Spleen (tissue), 7 donors: ENCODE results near the gene HIPK2.

Experiments used
- CTCF ChIP-seq, 11 experiments: fragments of 200-600 bp in 7 of 11; fragments of 450-650 bp in 4 of 11; sonication (generic) in 4 of 11; IDR thresholded peaks in 8 of 11; conservative IDR thresholded peaks in 3 of 11; 1 replicate in 7 of 11; 2 replicates in 4 of 11; pipeline versions ENCODE4 v1.4.0 to v1.8.0; 2016 to 2021; ENCODE audit warnings: antibody characterized with exemption in 11 of 11, inconsistent platforms in 4 of 11, mild to moderate bottlenecking in 1 of 11
- POLR2AphosphoS5 ChIP-seq, 3 donors: sonication (generic); formaldehyde crosslinking; IDR thresholded peaks; one replicate each; pipeline ENCODE4 v1.5.1; 2017; ENCODE audit warnings: antibody characterized with exemption in 3 of 3
- donor health status: DM: no; HTN: no; CAD: no; lungs with moderate emphysema.
- donor health status: DM: no; HTN: no; CAD: no.
- donor health status: DM: no; HTN: no; CAD: no.

- TF ChIP-seq CTCF (IDR thresholded peaks at IDR 0.05 in 8 of 11, conservative IDR thresholded peaks at IDR 0.05 in 3 of 11) (no peak), POLR2AphosphoS5 (IDR thresholded peaks at IDR 0.05) (no peak)
Measured at GRCh38 chr7:139661043-139661440, 116.8 kb downstream of the HIPK2 start.
